GM19438 (cell line): ENCODE measurements around the gene SREK1.
"Not testable (repeated sequence)": the region's sequence is repeated elsewhere in the genome, so short reads cannot be mapped to it uniquely, and the experiment has no call there.

ENCODE experiments used
- ATAC-seq: cut with Tn5 transposase; IDR thresholded peaks from one replicate; pipeline ENCODE4 v1.9.1; 2021; ENCODE audit warnings: low read depth; ENCODE audit not compliant: unreplicated experiment

Gene SREK1

DNA sequence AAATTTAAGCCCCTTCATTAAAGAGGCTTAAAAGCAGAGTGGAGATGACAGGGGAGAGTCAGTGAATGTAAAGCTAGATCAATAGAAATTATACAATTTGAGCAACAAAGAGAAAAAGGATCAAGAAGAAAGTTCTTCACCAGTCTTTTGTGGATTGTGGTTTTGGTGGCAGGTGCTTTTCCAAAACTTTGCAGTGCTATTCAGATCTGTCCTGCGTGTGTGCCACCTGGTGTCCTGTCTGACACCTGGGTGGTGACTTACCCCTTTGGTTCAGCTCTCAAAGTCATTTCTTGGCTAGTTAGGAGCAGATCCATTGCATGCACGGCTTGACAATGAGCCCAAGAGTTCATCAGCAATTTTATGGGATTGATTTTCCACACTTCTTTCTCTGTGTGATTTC, 69.4 kb downstream of the SREK1 start:
- ATAC-seq, result no peak

DNA sequence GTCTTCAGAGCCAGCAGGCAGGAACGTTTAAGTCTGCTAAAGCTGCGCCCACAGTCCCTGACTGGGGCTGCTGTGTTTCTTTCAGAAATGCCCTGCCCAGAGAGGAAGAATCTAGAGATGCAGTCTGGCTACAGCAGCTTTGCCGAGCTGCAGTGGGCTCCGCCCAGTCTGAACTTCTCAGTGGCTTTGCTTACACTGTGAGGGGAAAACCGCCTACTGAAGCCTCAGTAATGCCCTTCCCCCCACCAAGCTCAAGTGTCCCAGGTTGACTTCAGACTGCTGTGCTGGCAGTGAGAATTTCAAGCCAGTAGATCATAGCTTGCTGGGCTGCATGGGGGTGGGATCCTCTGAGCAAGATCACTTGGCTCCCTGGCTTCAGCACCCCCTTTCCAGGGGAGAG, 78.4 kb downstream of the SREK1 start:
- ATAC-seq, result no peak

DNA sequence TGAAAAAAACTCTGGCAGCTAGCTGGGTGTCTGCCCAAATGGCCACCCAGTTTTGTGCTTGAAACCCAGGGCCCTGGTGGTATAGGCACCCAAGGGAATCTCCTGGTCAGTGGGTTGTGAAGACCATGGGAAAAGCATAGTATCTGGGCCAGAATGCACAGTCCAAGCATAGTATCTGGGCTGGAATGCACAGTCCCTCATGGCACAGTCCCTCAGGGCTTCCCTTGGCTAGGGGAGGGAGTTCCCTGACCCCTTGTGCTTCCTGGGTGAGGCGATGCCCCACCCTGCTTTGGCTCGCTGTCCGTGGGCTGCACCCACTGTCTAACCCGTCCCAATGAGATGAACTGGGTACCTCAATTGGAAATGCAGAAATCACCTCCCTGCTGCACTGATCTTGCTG, 78.8 kb downstream of the SREK1 start:
- not testable (repeated sequence) for ATAC-seq

DNA sequence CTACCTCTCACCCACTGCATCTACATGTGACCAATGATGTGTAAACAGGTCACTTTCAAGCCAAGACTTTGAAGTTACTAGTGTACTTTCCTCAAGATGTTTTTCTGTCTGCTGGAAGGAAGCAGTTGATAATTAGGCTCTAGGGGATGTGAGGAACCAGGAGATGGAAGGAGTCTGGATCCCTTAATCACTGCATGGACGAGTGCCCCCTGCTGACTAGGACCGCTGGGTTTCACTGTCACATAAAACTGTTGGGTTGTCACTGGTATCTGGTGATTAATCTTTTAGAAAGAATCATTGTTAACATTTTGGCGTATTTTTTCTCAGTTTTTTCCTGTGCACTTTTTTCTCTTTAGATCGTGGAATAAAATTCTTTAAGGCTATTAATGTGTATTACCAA, 79.5 kb downstream of the SREK1 start:
- ATAC-seq, result no peak

DNA sequence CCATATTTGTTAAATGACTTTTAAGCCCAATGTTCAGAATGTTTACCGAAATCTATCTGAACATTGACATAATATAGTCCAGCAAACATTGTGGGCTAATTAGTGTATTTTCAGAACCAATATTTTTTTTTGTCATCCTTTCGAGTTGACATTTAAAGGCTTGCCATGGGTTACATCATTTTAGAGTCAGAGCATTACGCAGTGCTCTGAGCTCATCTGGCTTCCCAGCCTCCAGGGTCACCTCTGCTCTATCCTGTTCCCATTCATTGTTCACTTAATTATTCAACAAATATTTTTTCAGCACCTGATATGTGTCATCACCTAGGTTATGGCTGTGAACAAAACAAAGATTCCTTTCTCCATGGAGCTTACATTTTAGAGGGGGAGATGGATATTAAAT, 80.2 kb downstream of the SREK1 start:
- ATAC-seq, result no peak

DNA sequence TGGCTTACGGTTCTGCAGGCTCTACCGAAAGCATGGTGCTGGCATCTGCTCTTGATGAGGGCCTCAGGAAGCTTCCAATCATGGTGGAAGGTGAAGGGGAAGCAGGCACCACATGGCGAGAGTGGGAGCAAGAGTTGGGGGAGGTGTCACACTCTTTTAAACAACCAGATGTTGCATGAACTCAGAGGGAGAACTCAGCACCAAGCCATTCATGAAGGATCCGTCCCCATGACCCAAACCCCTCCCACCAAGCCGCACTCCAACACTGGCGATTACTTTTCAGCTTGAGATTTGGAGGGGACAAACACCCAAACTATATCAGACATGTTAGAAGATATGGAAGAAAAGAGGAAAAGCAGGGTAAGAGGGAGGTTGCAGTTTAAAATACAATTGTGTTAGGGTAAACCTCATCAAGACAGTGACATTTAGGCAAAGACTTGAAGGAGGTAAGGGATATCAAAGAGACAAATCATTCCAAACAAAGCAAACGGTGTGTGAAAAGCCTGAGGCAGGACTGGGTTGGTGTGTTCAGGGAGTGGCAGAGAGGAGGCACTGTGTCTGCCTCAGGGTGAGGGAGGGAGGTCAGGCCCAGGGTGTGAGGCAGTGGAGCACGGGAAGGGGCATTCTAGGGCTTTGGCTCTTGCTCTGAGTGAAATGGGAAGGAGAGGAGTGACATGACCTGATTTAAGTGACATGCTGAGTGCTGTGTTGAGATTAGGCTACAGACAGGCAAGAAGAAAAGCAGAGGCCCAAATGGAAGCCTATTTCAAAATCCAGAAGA, 80.9 kb downstream of the SREK1 start:
- no peak for ATAC-seq

DNA sequence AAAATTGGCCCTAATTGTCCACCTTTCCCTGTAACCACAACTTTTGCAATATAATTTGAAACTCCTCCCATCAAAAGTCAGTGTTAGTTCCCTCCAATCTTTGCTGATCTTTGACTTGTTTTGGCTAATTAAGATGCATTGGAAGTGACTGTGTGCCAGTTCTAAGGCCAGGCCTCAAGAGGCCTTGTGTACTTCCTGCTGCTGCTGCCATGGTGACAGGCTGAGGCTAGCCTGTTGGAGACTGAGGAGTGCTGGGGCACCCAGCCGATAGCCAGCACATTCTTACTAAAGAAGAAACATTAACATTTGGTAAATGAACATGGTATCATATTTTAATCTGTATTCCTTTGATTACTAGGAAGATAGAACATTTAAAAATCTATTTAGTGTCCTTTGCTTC, 86.5 kb downstream of the SREK1 start:
- no peak for ATAC-seq

DNA sequence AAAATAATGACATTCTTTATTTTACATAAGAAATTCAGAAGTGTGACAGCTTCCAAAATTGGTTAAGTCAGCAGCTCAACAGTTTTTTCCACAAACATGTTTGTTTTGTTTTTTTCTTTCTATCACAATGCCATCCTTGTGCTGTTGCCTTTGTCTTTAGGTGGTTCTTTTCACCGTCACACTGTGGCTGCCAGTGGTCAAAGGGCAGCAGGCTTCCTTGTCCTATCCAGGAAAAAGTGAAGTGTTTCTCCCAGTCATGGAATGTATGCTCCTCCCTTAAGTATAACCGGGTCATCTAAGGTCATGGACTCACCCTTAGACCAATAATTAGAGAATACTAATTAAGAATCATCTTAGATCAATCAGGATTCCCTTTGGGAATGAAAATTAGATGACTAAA, 87.4 kb downstream of the SREK1 start:
- ATAC-seq, result no peak

DNA sequence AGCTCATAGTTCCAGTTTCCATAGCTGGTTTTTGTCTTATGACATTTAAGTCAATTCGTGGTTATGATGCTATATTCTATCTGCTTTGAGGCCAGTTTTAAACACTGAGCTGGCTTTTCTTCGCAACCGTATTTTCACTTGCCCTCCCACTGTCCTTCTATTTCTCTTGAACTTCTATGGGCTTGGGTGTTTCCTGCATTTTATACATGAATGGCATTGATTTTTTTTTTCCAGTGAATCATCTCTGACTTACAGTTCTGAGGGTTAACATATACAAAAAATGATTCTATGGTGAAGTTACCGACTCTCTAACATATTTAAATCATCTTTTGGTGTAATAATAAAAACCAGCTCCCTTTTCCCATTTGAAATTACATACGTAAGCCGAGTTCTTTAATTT, 88.2 kb downstream of the SREK1 start:
- ATAC-seq, result no peak

DNA sequence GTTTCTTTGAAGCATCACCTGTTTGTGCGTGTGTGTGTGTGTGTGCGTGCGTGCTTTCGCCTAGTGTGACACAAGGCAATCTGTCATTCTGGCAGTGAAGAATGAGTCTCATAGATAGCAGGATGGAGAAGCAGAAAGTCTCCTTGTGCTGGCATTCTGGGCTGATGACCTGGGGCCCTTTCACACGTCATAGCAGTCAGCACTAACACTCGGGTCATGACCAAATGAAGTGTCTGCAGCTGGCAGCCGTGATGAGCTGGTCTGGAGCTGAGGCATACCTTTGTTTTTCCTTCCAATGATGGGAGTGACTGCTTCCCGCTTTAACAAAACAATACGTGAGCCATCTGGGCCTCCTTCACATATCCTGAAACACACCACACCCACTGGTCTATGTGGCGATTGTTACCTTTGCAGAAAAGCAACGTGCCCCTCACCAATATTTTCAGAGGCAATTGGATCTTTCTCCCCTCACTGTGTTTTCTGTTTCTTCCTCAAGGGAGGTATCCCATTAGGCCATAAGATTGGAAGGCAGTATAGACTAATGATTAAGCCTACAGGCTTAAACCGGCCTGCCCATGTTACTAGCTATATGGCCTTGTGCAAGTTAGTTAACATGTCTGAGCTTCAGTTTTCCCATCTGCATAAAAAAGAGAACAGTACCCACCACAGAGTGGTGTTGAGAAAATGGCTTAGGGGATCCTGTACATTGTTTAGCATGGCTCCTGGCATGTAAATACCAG, 88.8 kb downstream of the SREK1 start:
- no peak for ATAC-seq
